GM12878 (cell line): Measurements from ENCODE around the gene SDK2. TPM values are rescaled to one million over a fixed set of nuclear protein-coding genes. Genes with fewer than 3 reads are reported as not detected.

Experiments
- ATAC-seq: fragments of 200-7000 bp; cut with Tn5 transposase; 3 replicates; pipeline ENCODE4 v1.9.1; 2020; ENCODE audit warnings: mild to moderate bottlenecking, moderate library complexity
- BruUV-seq: library from RNA; stranded (reverse); fragments of 400-500 nt; replicated peaks from 2 replicates; lab custom pipeline; 2021; lab: Mats Ljungman, UMichigan
- CTCF ChIA-PET: fragments of 300-600 bp; sonication (Branson Sonifier 250); formaldehyde crosslinking; extraction: SDS; loops from one replicate; lab custom pipeline; 2021; ENCODE audit warnings: inconsistent platforms; lab: Yijun Ruan, JAX
- POLR2A ChIA-PET: fragments of 350-600 bp; formaldehyde crosslinking; extraction: SDS; loops from one replicate; lab custom pipeline; 2021; ENCODE audit warnings: inconsistent platforms; lab: Charles Lee
- RAD21 ChIA-PET: fragments of 300-600 bp; sonication (Branson Sonifier 250); formaldehyde crosslinking; loops from one replicate; lab custom pipeline; 2023; ENCODE audit warnings: antibody characterized with exemption; ENCODE audit not compliant: unreplicated experiment; lab: Charles Lee
- SMC1A ChIA-PET: fragments of 300-600 bp; sonication (Branson Sonifier 250); formaldehyde crosslinking; loops from one replicate; lab custom pipeline; 2023; ENCODE audit not compliant: unreplicated experiment, uncharacterized antibody; lab: Charles Lee
- DNase-seq: peaks from one replicate; pipeline ENCODE4 v3.0.0-alpha.2; 2011; ENCODE audit warnings: low read depth, low spot score
- FAIRE-seq: peaks from 3 replicates; lab custom pipeline; 2011; peaks lifted over from hg19 to GRCh38; lab: Jason Lieb, UNC
- H2AFZ ChIP-seq: 2 replicates; pipeline ENCODE4 v1.6.0; 2011; ENCODE audit warnings: low read depth, low read length, control low read depth; ENCODE audit not compliant: control insufficient read depth
- H3K27ac ChIP-seq: 2 replicates; pipeline ENCODE4 v1.5.1; 2011; ENCODE audit warnings: control low read depth; ENCODE audit not compliant: control insufficient read depth, insufficient read depth
- H3K27me3 ChIP-seq, 2 experiments: replicated peaks in 1 of 2; 2 replicates each; pipeline versions ENCODE4 v1.6.0 to v1.6.1; 2011; ENCODE audit warnings: low read length in 1 of 2; ENCODE audit not compliant: control insufficient read depth in 2 of 2, insufficient read depth in 2 of 2
- H3K36me3 ChIP-seq, 2 experiments: 2 replicates each; pipeline ENCODE4 v1.5.1; 2011; ENCODE audit warnings: low read length in 1 of 2; ENCODE audit not compliant: control insufficient read depth in 2 of 2, insufficient read depth in 2 of 2
- H3K4me1 ChIP-seq: 2 replicates; pipeline ENCODE4 v1.6.1; 2011; ENCODE audit warnings: mild to moderate bottlenecking, low read length, moderate library complexity, mixed read lengths; ENCODE audit not compliant: control insufficient read depth, insufficient read depth
- H3K4me2 ChIP-seq: 2 replicates; pipeline ENCODE4 v1.6.0; 2011; ENCODE audit warnings: control low read depth; ENCODE audit not compliant: control insufficient read depth, insufficient read depth
- H3K4me3 ChIP-seq: fragments of 200-600 bp; sonication (generic); 2 replicates; pipeline ENCODE4 v1.5.1; 2016
- H3K79me2 ChIP-seq: 2 replicates; pipeline ENCODE4 v1.6.0; 2011; ENCODE audit warnings: low read length; ENCODE audit not compliant: control insufficient read depth, insufficient read depth
- H3K9ac ChIP-seq: 2 replicates; pipeline ENCODE4 v1.8.0; 2011; ENCODE audit warnings: low read length, control low read depth, mixed read lengths; ENCODE audit not compliant: control insufficient read depth, insufficient read depth
- H3K9me3 ChIP-seq: replicated peaks from 3 replicates; pipeline ENCODE4 v1.5.1; 2011; ENCODE audit warnings: mild to moderate bottlenecking, low read length; ENCODE audit not compliant: control insufficient read depth, insufficient read depth
- H4K20me1 ChIP-seq: 2 replicates; pipeline ENCODE4 v1.6.0; 2011; ENCODE audit not compliant: control insufficient read depth, insufficient read depth
- ATF2 ChIP-seq: IDR thresholded peaks from 2 replicates; pipeline ENCODE4 v1.6.1; 2012; ENCODE audit warnings: low read length, inconsistent platforms
- CREM ChIP-seq: IDR thresholded peaks from 2 replicates; pipeline ENCODE4 v1.6.1; 2014; ENCODE audit warnings: antibody characterized with exemption, low read depth
- FOXK2 ChIP-seq: fragments of 450-650 bp; IDR thresholded peaks from 2 replicates; pipeline ENCODE4 v1.6.1; 2017; ENCODE audit warnings: mild to moderate bottlenecking, moderate library complexity
- FOXM1 ChIP-seq: IDR thresholded peaks from 2 replicates; pipeline ENCODE4 v1.6.1; 2012; ENCODE audit warnings: low read depth, mild to moderate bottlenecking, inconsistent platforms, low read length, moderate library complexity
- IRF4 ChIP-seq: IDR thresholded peaks from 2 replicates; pipeline ENCODE4 v1.6.1; 2011; ENCODE audit warnings: low read depth, low read length
- KDM1A ChIP-seq: fragments of 200-600 bp; sonication (generic); IDR thresholded peaks from 2 replicates; pipeline ENCODE4 v1.6.1; 2016; ENCODE audit warnings: borderline replicate concordance
- KLF5 ChIP-seq: fragments of 450-650 bp; IDR thresholded peaks from 2 replicates; pipeline ENCODE4 v1.6.1; 2014; ENCODE audit warnings: mild to moderate bottlenecking; ENCODE audit not compliant: partially characterized antibody
- POLR2AphosphoS2 ChIP-seq: IDR thresholded peaks from 2 replicates; pipeline ENCODE4 v1.6.1; 2011; ENCODE audit warnings: low read depth, mild to moderate bottlenecking, low read length, improper control_type of control experiment, moderate library complexity
- RBBP5 ChIP-seq: fragments of 200-600 bp; sonication (generic); conservative IDR thresholded peaks from 2 replicates; pipeline ENCODE4 v1.6.1; 2016
- SMC3 ChIP-seq: IDR thresholded peaks from 2 replicates; pipeline ENCODE4 v1.6.1; 2011; ENCODE audit warnings: low read length, improper control_type of control experiment, borderline replicate concordance
- ZNF592 ChIP-seq: fragments of 450-650 bp; IDR thresholded peaks from 2 replicates; pipeline ENCODE4 v1.6.1; 2017; ENCODE audit warnings: mild to moderate bottlenecking, moderate library complexity
- WGBS: methylation state at CpG from one replicate; pipeline ENCODE4 v1.1.6; 2016; ENCODE audit warnings: low lambda C conversion rate; ENCODE audit not compliant: insufficient replicate concordance, insufficient coverage; ENCODE audit errors: missing lambda C conversion rate; 5-methylcytosine and 5-hydroxymethylcytosine counted together
- in situ Hi-C: fragments of 300-500 bp; cut with MboI; formaldehyde crosslinking; loops from 9 replicates; pipeline ENCODE4 v1.14.3; 2018; ENCODE audit warnings: mixed read lengths
- intact Hi-C: fragments of 100-400 bp; cut with micrococcal nuclease; formaldehyde crosslinking; loops from one replicate; pipeline ENCODE4 v1.14.2; 2022; ENCODE audit not compliant: unreplicated experiment
- polyA plus RNA-seq, 11 experiments: library from polyadenylated mRNA; depleted of rRNA in 4 of 11; unstranded in 6 of 11; stranded (reverse) in 5 of 11; fragments of >200 nt; fragmentation: Nextera tagmentation in 4 of 11; fragmentation: Illumina TruSeq in 1 of 11; extraction: Ambion mirVana in 4 of 11; extraction: Trizol in 1 of 11; gene quantifications; 1 replicate in 1 of 11; 2 replicates in 10 of 11; pipeline versions ENCODE4 v1.2.1 to v1.2.3, GENCODE V29; 2011 to 2016; ENCODE audit warnings: inconsistent platforms in 2 of 11, missing spikeins in 2 of 11, low read depth in 1 of 11
- total RNA-seq, 4 experiments: library from RNA; depleted of rRNA in 3 of 4; stranded (reverse); fragments of >200 nt in 3 of 4; fragmentation: Illumina TruSeq in 1 of 4; extraction: Trizol in 1 of 4; gene quantifications; 2 replicates each; pipeline versions ENCODE4 v1.2.1 to v1.2.3, GENCODE V29; 2013 to 2021
- TF ChIP-seq, protein P1 (sequence below): fragments of 450-650 bp; formaldehyde crosslinking; IDR thresholded peaks from 2 replicates; pipeline ENCODE4 v1.4.0; 2022; ENCODE audit warnings: mild to moderate bottlenecking, moderate library complexity

SDK2 gene
- total and polyA plus RNA-seq, 10 of the 15 experiments (the other 5 are each of a cell fraction or from before 2014, with no cell fraction given) = 0.03 to 0.08 (median 0.03) TPM; not detected in 7

DNA sequence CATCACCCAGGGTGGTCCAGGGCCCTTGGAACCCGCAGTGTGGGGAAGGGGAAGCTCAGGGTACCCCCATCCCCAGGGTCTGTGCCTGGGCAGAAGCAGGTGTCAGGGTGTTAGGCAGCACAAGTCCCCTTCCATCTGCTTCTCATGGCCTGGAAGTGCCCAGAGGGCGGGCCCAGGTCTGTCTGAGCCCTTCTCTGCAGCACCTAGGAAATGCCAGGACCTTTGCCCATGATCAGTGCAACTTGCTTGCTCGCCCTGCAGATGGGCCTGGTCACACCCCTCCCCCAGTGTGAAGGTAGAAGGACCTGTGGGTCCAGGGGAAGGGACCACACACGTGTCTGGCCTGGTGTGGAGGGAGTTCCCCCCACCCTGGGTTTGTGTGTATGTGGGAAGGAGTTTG lies 174.9 kb downstream of the SDK2 start (continued):
- TF ChIP-seq, protein P1, sequence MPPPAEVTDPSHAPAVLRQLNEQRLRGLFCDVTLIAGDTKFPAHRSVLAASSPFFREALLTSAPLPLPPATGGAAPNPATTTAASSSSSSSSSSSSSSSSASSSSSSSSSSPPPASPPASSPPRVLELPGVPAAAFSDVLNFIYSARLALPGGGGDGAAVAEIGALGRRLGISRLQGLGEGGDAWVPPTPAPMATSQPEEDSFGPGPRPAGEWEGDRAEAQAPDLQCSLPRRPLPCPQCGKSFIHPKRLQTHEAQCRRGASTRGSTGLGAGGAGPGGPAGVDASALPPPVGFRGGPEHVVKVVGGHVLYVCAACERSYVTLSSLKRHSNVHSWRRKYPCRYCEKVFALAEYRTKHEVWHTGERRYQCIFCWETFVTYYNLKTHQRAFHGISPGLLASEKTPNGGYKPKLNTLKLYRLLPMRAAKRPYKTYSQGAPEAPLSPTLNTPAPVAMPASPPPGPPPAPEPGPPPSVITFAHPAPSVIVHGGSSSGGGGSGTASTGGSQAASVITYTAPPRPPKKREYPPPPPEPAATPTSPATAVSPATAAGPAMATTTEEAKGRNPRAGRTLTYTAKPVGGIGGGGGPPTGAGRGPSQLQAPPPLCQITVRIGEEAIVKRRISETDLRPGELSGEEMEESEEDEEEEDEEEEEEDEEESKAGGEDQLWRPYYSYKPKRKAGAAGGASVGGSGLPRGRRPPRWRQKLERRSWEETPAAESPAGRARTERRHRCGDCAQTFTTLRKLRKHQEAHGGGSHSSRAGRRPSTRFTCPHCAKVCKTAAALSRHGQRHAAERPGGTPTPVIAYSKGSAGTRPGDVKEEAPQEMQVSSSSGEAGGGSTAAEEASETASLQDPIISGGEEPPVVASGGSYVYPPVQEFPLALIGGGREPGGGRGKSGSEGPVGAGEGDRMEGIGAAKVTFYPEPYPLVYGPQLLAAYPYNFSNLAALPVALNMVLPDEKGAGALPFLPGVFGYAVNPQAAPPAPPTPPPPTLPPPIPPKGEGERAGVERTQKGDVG (CRISPR knock-in tag) = no peak
- TF ChIP-seq FOXM1 (no peak), IRF4 (no peak), ZNF592 (no peak)

GRCh38 chr17:73468221-73468620 lies 176.0 kb downstream of the SDK2 start:
- ATAC-seq (no peak), DNase-seq (no peak), FAIRE-seq (no peak)
- ChIA-PET CTCF (no interaction called here), POLR2A (no interaction called here), SMC1A (no interaction called here), RAD21 (no interaction called here)
- Histone ChIP-seq H3K4me1 (no peaks in the 10 kb centered on the region), H3K79me2 (no peaks in the 10 kb centered on the region), H3K9ac (no peak overlapping the region), H3K27ac (no peak overlapping the region), H4K20me1 (no peaks in the 10 kb centered on the region), H2AFZ (no peak overlapping the region), H3K27me3 (peaks cover 0 to 4% of the 10 kb centered on the region in 2 experiments; a peak in 2 of 4 replicates), H3K4me3 (no peak overlapping the region), H3K4me2 (no peak overlapping the region), H3K36me3 (no peaks in the 10 kb centered on the region), H3K9me3 (no peaks in the 10 kb centered on the region)
- in situ Hi-C loops = no loop called here
- intact Hi-C loops = no loop called here
- 16% methylated on average over 5 of the region's 5 CpGs for WGBS
- BruUV-seq = no TSS peak
- no peak for TF ChIP-seq RBBP5
- no peak for TF ChIP-seq KDM1A
- TF ChIP-seq POLR2AphosphoS2 = no peak
- TF ChIP-seq SMC3 = no peak
- no peak for TF ChIP-seq FOXK2
- no peak for TF ChIP-seq CREM
- TF ChIP-seq KLF5 = no peak
- no peak for TF ChIP-seq ATF2
